Panc1 (cell line): Measurements from ENCODE around the gene ZNF521. TPM values are rescaled to one million over a fixed set of nuclear protein-coding genes. Genes with fewer than 3 reads are reported as not detected.

Experiments
- ATAC-seq: fragments of 200-7000 bp; cut with Tn5 transposase; 2 replicates; pipeline ENCODE4 v1.9.1; 2020; ENCODE audit warnings: mild to moderate bottlenecking, moderate library complexity
- BruUV-seq: library from RNA; stranded (reverse); fragments of 400-500 nt; replicated peaks from 2 replicates; lab custom pipeline; 2021; lab: Mats Ljungman, UMichigan
- CTCF ChIA-PET: fragments of 300-600 bp; sonication (Branson Sonifier 250); formaldehyde crosslinking; loops from one replicate; lab custom pipeline; 2022; ENCODE audit warnings: antibody characterized with exemption; lab: Charles Lee
- POLR2A ChIA-PET: fragments of 300-600 bp; sonication (Branson Sonifier 250); formaldehyde crosslinking; loops from one replicate; lab custom pipeline; 2022; ENCODE audit warnings: antibody characterized with exemption; lab: Charles Lee
- DNase-seq: peaks from one replicate; pipeline ENCODE4 v3.0.0-alpha.2; 2010; ENCODE audit warnings: low read depth, low spot score
- H3K27ac ChIP-seq: 2 replicates; pipeline ENCODE4 v1.5.1; 2011; ENCODE audit warnings: mild to moderate bottlenecking, low read length, inconsistent platforms
- H3K27me3 ChIP-seq: fragments of 200-500 bp; sonication (Bioruptor generic); 2 replicates; pipeline ENCODE4 v1.6.0; 2014; ENCODE audit warnings: low read length, inconsistent platforms; ENCODE audit not compliant: control insufficient read depth, insufficient read depth
- H3K36me3 ChIP-seq: fragments of 200-500 bp; sonication (Bioruptor generic); 2 replicates; pipeline ENCODE4 v1.5.1; 2014; ENCODE audit warnings: inconsistent platforms, mild to moderate bottlenecking, low read length, moderate library complexity; ENCODE audit not compliant: control insufficient read depth, insufficient read depth
- H3K4me1 ChIP-seq: 2 replicates; pipeline ENCODE4 v1.5.1; 2011; ENCODE audit warnings: inconsistent platforms, mild to moderate bottlenecking, low read length, moderate library complexity; ENCODE audit not compliant: control insufficient read depth, insufficient read depth
- H3K4me3 ChIP-seq, 2 experiments: 2 replicates each; pipeline ENCODE4 v1.5.1; 2011 to 2012; ENCODE audit warnings: low read depth in 2 of 2, low read length in 2 of 2, mild to moderate bottlenecking in 2 of 2, inconsistent platforms in 1 of 2, moderate library complexity in 1 of 2
- H3K9me3 ChIP-seq: fragments of 200-500 bp; sonication (Bioruptor generic); 2 replicates; pipeline ENCODE4 v1.5.1; 2014; ENCODE audit warnings: low read depth, mild to moderate bottlenecking, inconsistent platforms, low read length, moderate library complexity; ENCODE audit not compliant: control insufficient read depth, insufficient read depth
- POLR2AphosphoS5 ChIP-seq: IDR thresholded peaks from 2 replicates; pipeline ENCODE4 v1.6.1; 2012; ENCODE audit warnings: mild to moderate bottlenecking, low read depth, low read length, moderate library complexity
- SIN3A ChIP-seq: IDR thresholded peaks from 2 replicates; pipeline ENCODE4 v1.6.1; 2012; ENCODE audit warnings: low read depth, mild to moderate bottlenecking, low read length, moderate library complexity, borderline replicate concordance; ENCODE audit not compliant: insufficient read depth
- TCF7L2 ChIP-seq: IDR thresholded peaks from 2 replicates; pipeline ENCODE4 v1.6.1; 2011; ENCODE audit warnings: mild to moderate bottlenecking, low read depth, low read length, inconsistent platforms
- in situ Hi-C: cut with HindIII; loops from 2 replicates; pipeline ENCODE4 v1.10.0; 2016; ENCODE audit warnings: low sequenced_read_pairs, low pct_unique_long_range_greater_than_20kb
- intact Hi-C: fragments of 100-400 bp; cut with micrococcal nuclease; formaldehyde crosslinking; loops from one replicate; pipeline ENCODE4 v1.10.0; 2022; ENCODE audit not compliant: unreplicated experiment
- total RNA-seq: library from RNA; stranded (reverse); gene quantifications from one replicate; pipeline ENCODE4 v1.2.1, GENCODE V29; 2021; ENCODE audit not compliant: unreplicated experiment
- TF ChIP-seq, protein P1 (sequence below): fragments of 450-650 bp; IDR thresholded peaks from 2 replicates; pipeline ENCODE4 v1.5.1; 2017; ENCODE audit warnings: mild to moderate bottlenecking
- TF ChIP-seq, protein P2 (sequence below), 2 experiments: IDR thresholded peaks; 2 replicates each; pipeline ENCODE4 v1.6.1; 2011 to 2012; ENCODE audit warnings: low read depth in 2 of 2, control low read depth in 1 of 2, low read length in 1 of 2, mild to moderate bottlenecking in 1 of 2, moderate library complexity in 1 of 2; ENCODE audit not compliant: insufficient read depth in 1 of 2

Gene ZNF521
- total RNA-seq, 1 experiment from 2014 or later = 0.15 TPM

DNA sequence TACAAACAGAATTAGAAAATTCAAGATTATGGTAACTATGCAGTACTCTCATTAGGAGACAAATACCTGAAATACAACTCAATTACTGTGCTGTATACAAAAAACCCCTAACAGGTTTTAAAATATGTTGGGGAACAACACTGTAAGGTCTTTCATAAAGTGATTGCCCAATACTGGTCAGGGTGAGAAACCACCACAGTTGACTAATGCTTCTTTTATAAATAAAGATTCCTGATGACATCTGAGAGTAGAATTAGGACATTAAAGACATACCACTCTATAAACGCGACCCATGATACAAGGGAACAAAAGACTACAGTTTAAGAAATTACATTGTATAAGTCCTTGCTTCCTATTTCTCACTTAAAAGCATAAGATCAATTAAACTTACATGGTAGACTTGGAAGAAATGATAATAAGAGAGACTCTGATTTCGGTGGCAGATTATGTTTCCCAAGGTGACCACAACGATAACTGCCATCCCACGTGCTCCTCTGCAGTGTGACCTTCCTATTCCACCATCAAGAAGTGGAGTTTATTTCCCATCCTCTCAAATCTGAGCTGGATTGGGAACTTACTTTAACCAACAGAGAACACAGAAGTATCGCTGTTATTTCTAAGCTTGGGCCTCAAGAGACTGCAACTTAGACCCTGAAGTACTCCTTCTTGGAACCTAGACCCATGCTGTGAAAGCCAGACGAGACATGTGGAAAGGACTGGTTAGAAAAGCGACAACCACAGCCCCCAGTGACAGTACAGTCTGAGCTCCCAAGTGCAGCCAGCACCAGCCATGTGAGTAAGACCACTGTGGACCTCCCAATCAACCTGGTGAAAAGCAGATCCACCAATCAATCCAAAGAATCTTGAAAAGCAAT lies 52.3 kb downstream of the ZNF521 start:
- ATAC-seq = no peak
- BruUV-seq = no TSS peak

DNA sequence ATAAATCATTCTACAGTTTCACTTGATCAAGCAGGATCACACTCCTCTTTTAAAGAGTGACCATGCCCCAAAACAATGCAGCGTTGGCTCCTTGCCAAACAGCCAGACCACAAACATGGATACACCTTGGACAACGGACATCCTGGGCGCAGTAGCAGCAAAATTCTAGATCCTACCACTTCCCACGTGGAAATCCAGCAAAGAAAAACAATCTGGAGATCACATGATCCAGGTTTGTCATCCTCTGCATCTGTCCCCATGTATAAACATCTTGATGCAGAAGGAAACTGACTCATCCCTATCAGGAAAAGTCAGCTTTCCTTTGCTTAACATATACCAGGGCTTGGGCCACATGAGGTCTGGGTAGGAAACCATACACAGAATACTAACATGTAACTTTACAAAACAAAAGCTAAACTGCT lies 53.1 kb downstream of the ZNF521 start:
- H3K4me1 ChIP-seq = no peaks in the 10 kb centered on the region
- H3K9me3 ChIP-seq = no peaks in the 10 kb centered on the region
- in situ Hi-C loops = no loop called here
- intact Hi-C loops = no loop called here
- TF ChIP-seq, protein P1, sequence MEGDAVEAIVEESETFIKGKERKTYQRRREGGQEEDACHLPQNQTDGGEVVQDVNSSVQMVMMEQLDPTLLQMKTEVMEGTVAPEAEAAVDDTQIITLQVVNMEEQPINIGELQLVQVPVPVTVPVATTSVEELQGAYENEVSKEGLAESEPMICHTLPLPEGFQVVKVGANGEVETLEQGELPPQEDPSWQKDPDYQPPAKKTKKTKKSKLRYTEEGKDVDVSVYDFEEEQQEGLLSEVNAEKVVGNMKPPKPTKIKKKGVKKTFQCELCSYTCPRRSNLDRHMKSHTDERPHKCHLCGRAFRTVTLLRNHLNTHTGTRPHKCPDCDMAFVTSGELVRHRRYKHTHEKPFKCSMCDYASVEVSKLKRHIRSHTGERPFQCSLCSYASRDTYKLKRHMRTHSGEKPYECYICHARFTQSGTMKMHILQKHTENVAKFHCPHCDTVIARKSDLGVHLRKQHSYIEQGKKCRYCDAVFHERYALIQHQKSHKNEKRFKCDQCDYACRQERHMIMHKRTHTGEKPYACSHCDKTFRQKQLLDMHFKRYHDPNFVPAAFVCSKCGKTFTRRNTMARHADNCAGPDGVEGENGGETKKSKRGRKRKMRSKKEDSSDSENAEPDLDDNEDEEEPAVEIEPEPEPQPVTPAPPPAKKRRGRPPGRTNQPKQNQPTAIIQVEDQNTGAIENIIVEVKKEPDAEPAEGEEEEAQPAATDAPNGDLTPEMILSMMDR = no peak
- TF ChIP-seq, protein P2, sequence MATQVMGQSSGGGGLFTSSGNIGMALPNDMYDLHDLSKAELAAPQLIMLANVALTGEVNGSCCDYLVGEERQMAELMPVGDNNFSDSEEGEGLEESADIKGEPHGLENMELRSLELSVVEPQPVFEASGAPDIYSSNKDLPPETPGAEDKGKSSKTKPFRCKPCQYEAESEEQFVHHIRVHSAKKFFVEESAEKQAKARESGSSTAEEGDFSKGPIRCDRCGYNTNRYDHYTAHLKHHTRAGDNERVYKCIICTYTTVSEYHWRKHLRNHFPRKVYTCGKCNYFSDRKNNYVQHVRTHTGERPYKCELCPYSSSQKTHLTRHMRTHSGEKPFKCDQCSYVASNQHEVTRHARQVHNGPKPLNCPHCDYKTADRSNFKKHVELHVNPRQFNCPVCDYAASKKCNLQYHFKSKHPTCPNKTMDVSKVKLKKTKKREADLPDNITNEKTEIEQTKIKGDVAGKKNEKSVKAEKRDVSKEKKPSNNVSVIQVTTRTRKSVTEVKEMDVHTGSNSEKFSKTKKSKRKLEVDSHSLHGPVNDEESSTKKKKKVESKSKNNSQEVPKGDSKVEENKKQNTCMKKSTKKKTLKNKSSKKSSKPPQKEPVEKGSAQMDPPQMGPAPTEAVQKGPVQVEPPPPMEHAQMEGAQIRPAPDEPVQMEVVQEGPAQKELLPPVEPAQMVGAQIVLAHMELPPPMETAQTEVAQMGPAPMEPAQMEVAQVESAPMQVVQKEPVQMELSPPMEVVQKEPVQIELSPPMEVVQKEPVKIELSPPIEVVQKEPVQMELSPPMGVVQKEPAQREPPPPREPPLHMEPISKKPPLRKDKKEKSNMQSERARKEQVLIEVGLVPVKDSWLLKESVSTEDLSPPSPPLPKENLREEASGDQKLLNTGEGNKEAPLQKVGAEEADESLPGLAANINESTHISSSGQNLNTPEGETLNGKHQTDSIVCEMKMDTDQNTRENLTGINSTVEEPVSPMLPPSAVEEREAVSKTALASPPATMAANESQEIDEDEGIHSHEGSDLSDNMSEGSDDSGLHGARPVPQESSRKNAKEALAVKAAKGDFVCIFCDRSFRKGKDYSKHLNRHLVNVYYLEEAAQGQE (IDR thresholded peaks at IDR 0.05; ENCODE audit: insufficient read depth in 1 of 2, low read depth in 2 of 2, low read length in 1 of 2) = no peak
- TF ChIP-seq SIN3A = no peak
- no peak for TF ChIP-seq TCF7L2
- TF ChIP-seq POLR2AphosphoS5 = no peak
- ChIA-PET POLR2A (no interaction called here), CTCF (no interaction called here)
- H3K36me3 ChIP-seq = no peaks in the 10 kb centered on the region
- DNase-seq (peak; percentile 25), ATAC-seq (no peak)
- no peak overlapping the region for H3K27ac ChIP-seq
- H3K4me3 ChIP-seq = no peak overlapping the region
- no TSS peak for BruUV-seq
- no peaks in the 10 kb centered on the region for H3K27me3 ChIP-seq

More for the DNA sequence above, 52.3 kb downstream of the ZNF521 start:
- no peak for TF ChIP-seq POLR2AphosphoS5
- TF ChIP-seq, protein P1 = no peak
- TF ChIP-seq TCF7L2 = no peak
- TF ChIP-seq, protein P2 (IDR thresholded peaks at IDR 0.05; ENCODE audit: insufficient read depth in 1 of 2, low read depth in 2 of 2, low read length in 1 of 2) = no peak
- TF ChIP-seq SIN3A = no peak
- H3K4me1 ChIP-seq = no peaks in the 10 kb centered on the region
- no peak overlapping the region for H3K27ac ChIP-seq
- no peaks in the 10 kb centered on the region for H3K27me3 ChIP-seq
- CTCF ChIA-PET = no interaction called here
- POLR2A ChIA-PET = no interaction called here
- in situ Hi-C loops (no loop called here), intact Hi-C loops (no loop called here)
- no peak for DNase-seq
- no peaks in the 10 kb centered on the region for H3K36me3 ChIP-seq
- no peak overlapping the region for H3K4me3 ChIP-seq
- H3K9me3 ChIP-seq = no peaks in the 10 kb centered on the region
